DMS 273 treated with DMSO at 0.1 percent for 48 hours (cell line): ENCODE data around the gene OR51B5.
"Not testable (repeated sequence)": the region's sequence is repeated elsewhere in the genome, so short reads cannot be mapped to it uniquely, and the experiment has no call there.

ENCODE experiments used
- DNase-seq: peaks from one replicate; lab custom pipeline; 2025; lab: John Stamatoyannopoulos, UW

Gene OR51B5

DNA sequence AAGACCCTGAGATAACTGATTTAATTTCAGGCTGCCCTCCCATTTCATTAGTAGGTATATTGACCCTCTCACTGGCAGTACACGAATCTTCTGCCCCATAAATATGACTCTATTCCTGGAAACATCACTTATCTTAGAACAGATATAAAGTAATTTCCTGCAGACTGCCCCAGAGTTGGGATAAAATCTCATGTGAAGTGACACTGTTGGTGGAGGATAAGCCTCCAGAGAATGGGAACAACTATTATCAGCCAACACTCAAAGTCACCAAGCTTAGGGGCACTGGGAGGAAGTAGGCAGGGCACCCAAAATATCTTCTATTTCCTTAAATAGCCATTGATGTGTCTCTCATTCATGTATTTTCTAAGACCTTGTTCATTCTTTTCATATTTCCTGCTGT is 8.2 kb downstream of the OR51B5 start:
- DNase-seq = no peak

DNA sequence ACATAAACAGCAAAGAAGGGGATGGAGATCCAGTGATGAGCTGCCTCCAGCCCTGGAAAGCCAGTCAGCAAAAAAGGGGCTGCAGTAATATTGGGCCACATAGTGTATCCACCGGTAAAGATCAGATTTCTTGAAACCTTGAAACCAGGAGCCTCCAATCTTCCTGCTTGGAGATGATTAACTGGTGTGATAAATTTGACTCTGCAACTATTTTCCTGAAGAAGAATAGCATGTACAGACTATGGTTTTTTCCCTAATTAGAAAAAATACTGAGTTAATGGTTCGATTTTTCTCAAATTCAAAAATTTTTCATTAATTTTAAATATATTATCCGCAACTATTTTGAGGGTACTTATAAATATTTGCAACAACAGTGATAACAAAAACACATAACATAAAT is 19.1 kb downstream of the OR51B5 start, which contains the start of gene OR51B2:
Gene OR51B2 (minus strand): TSS at position 101 of the 400 bp plus-strand sequence. CDS start 0 bp downstream, at position 101.
- DNase-seq = no peak

- DNase-seq = no peak
Observed at GRCh38 chr11:5317292-5317691, 26.0 kb downstream of the OR51B5 start.

DNA sequence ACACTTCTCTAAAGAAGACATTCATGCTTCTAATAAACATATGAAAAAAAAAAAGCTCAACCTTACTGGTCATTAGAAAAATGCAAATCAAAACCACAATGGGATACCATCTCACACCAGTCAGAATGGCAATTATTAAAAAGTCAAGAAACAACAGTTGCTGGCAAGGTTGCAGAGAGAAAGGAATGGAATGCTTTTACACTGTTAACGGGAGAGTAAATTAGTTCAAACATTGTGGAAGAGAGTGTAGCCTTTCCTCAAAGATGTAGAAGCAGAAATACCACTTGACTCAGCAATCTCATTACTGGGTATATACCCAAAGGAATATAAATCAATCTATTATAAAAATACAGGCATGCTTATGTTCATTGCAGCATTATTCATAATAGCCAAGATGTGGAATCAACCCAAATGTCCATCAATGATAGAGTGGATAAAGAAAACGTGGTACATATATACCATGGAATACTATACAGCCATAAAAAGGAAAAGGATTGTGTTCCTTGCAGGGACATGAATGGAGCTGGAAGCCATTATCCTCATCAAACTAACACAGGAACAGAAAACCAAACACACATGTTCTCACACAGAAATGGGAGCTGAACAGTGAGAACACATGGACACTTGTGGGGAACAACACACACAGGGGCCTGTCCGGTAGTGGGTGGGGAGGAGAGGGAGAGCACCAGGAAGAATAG is 29.8 kb downstream of the OR51B5 start:
- not testable (repeated sequence) for DNase-seq

GRCh38 chr11:5310423-5310822 is 32.9 kb downstream of the OR51B5 start:
- DNase-seq = no peak

DNA sequence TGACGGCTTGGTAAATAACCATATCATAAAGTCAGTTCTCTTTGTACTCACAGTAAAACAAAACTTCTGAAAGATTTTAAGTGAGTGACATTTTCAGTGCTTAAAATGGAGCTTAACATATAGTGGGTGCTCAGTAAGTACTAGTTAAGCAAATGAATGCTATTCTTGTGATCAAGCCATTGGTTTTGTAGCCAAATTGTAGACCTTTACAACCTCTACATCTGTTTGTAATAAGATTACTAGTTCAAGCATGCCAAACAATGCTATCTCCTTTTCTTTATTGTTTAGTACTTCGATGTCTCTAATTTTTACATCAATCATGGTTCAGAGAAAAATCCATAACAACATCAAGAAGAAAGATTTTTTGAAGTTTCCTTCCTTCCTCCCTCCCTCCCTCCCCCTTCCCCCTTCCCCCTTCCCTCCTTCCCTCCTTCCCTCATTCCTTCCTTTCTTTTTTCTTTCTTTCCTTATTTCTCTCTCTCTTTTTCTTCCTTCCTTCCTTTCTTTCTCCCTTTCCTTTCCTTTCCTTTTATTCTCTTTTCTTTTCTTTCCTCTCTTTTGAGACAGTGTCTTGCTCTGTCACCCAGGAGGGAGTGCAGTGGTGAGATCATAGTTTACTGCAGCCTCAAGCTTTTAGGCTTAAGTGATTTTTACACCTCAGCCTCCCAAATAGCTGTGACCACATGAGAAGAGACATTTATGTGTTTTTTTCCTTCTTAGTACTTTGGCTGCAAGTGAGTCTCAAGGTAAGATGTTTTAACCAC is 35.9 kb downstream of the OR51B5 start:
- DNase-seq = no peak

- DNase-seq = no peak
Observed at GRCh38 chr11:5304046-5304445, 39.3 kb downstream of the OR51B5 start.

DNA sequence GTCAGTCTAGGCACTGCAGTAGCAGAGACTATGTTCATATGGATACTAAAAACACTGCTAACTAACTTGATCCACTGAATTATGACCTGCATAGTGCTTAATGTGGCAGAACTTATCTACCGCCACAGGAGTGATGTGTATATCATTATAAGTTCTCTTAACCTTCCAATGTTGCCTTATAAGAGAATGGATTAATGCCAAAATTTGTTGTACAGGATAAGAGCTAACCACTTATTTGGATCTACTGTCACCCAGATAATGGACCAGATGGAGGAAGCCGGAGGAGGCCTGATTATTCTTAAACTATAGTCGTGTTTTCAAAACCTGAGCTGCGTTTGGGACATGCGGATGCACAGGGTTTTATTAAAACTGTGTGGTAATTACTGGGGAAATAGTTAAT is 39.7 kb downstream of the OR51B5 start:
- DNase-seq = no peak

DNA sequence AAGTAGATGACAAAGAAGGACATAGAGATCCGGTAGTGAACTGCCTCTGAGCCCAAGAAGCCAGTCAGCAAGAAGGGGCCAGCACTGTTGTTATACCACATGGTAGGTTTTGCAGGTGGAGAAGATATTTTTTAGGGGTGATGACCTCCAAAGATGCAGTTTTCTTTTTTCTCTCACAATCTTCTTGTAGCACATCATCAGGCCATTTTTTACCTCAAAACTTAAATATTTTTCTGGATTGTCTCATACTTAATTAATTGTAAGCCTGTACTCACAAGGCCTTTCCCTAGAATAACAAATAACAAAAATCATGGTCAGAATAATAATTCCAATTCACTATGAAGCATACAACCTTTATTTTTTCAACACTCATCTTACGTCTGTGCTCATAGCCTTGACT is 41.5 kb downstream of the OR51B5 start, which contains the start of gene OR51B4:
Gene OR51B4 (minus strand): TSS at position 101 of the 400 bp plus-strand sequence. CDS start 0 bp downstream, at position 101.
- no peak for DNase-seq

DNA sequence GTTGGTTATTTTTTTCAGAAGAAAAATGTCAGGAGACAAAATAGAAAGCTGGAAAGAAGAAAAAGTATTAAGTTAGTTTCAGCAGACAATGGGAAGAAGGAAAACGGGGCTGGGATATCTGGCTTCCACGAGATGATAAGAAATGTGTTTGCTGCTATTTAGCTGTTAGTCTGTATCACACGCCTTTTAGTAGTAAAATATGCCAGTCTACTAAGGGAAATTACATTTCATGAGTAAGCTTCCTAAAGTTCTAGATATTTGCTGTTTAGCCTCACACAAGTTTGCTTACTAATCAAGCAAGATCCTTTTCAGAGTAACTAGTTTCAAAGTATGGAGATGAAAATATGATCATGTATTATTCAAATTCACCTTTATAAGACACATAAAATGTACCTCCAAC is 43.1 kb downstream of the OR51B5 start:
- no peak for DNase-seq

- no peak for DNase-seq
Observed at GRCh38 chr11:5298451-5298850, 44.9 kb downstream of the OR51B5 start.

DNA sequence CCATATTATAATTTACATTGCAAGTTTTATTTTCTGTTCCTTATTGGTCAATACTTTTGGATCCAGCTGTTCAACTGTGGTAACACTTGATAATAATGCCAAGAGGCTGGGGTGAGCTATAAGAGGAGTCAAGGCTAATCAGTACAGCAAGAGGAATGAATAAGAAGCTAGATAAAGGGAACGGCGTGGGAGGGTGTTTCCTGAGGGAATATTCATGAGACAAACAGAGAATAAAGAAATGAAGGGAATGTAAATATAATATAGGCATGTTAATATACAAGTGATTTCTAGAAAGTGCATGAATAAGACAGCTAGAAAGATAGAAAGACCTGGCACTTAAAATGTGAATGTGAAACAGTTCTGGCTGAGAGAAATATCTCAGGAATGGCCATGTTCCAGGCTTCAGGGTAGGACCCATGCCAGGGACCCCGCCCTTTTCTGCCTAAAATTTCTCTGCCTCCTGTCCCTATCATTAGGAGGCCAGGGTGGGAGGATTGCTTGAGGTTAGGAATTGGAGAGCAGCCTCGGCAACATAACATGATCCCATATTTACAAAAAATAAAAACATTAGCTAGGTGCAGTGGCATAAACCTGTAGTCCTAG is 45.5 kb downstream of the OR51B5 start:
- DNase-seq = no peak

GRCh38 chr11:5294342-5294995 is 48.9 kb downstream of the OR51B5 start:
- not testable (repeated sequence) for DNase-seq

- DNase-seq = no peak
Observed at GRCh38 chr11:5293028-5293427, 50.3 kb downstream of the OR51B5 start.
